Gastroesophageal sphincter (tissue), 3 donors: ENCODE results near the gene EXOC4.

Experiments used
- CTCF ChIP-seq, 4 experiments: fragments of 200-600 bp in 2 of 4; fragments of 450-650 bp in 2 of 4; sonication (generic) in 1 of 4; IDR thresholded peaks; one replicate each; pipeline ENCODE4 v1.5.1; 2017 to 2019; ENCODE audit warnings: antibody characterized with exemption in 4 of 4, mild to moderate bottlenecking in 2 of 4, moderate library complexity in 2 of 4
- EP300 ChIP-seq: sonication (generic); formaldehyde crosslinking; IDR thresholded peaks from one replicate; pipeline ENCODE4 v1.6.1; 2017; ENCODE audit warnings: antibody characterized with exemption, mild to moderate bottlenecking
- POLR2AphosphoS5 ChIP-seq: sonication (generic); formaldehyde crosslinking; IDR thresholded peaks from one replicate; pipeline ENCODE4 v1.6.1; 2017; ENCODE audit warnings: antibody characterized with exemption

- TF ChIP-seq CTCF (IDR thresholded peaks at IDR 0.05) (no peak), POLR2AphosphoS5 (no peak), EP300 (no peak)
Measured at GRCh38 chr7:134031835-134032617, 779.1 kb downstream of the EXOC4 start.
